Stimulated activated CD8-positive, alpha-beta memory T cell treated with anti-CD3 and anti-CD28 coated beads, Interleukin-12 subunit alpha, Interleukin-12 subunit beta, amount 100 ng/mL, for 24 hours (primary cell): Measurements from ENCODE around the gene TMEM161B.
"Not testable (repeated sequence)": the region's sequence is repeated elsewhere in the genome, so short reads cannot be mapped to it uniquely, and the experiment has no call there.

Source experiments
- DNase-seq: peaks from one replicate; pipeline ENCODE4 v3.0.0-alpha.2; 2020; ENCODE audit errors: extremely low read depth

Gene TMEM161B

GRCh38 chr5:88268385-88269184, at the start of gene TMEM161B:
Gene TMEM161B, minus strand, starts transcription at chr5:88268845. Its CDS starts 122 bp downstream, at chr5:88268723.
- peak; percentile 95 for DNase-seq

GRCh38 chr5:88304356-88304755, 35.7 kb upstream of the TMEM161B start:
- no peak for DNase-seq

DNA sequence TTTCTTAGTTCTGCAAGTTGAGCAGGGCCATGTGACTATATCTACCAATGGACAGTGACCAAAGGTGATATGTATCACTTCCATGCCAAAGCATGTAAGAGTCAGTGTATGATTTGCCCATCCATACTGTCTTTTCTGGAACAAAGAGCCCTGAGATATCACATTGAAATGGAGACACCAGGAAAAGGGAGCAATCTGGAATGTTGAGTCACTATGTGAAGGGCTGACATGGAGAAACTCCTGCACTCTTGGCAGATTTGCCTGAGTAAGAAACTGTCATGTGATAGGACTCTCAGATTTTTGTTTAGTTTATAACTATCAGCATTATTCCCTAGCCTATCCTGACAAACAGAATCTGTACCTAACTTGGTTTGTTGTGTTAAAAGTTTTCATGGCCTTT, 29.8 kb upstream of the TMEM161B start:
- no peak for DNase-seq

DNA sequence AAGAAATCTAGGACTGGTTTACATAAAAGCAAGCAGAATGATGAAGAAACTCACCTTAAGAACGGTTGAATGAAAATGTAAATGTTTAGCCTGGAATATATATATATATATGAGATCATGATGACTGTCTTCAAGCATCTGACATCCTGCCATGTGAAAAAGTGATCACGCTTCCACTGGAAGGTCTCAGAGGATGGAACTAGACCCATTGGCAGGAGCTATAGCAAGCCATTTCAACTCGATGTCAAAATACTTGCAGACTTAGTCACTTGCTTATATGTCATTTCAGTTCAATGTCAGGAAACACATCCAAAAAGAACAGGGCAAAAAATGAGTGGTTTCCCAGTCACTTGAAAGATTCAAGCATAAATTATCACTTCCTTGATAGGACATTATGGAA, 22.2 kb upstream of the TMEM161B start:
- no peak for DNase-seq

GRCh38 chr5:88288528-88289197, 20.0 kb upstream of the TMEM161B start:
- no peak for DNase-seq

DNA sequence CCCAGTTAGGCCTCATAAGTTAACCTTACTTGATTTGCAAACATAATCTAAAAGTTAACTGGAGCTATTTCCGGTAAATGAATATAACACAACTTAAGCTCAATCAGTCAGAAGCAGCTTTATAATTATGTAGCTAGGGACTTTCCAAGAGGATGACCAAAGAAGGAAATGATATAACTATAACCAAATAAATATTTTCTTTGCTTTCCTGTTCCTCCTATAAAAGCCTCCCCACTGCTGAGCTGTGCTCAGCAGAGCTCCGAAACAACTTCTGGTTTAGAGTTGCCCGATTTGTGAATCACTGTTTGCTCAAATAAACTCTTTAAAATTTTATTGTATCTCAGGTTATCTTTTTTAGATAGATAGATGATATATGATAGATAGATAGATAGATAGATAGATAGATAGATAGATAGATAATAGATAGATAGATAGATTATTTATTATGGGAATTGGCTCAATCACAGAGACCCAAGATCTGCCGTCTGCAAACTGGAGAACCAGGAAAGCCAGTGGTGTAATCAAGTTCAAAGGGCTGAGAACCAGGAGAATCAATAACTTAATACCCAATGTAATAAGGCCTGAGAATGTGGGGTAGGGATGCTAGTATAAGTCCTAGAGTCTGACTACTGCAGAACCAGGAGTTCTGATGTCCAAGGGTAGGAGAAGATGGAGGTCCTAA, 19.3 kb upstream of the TMEM161B start:
- no peak for DNase-seq

DNA sequence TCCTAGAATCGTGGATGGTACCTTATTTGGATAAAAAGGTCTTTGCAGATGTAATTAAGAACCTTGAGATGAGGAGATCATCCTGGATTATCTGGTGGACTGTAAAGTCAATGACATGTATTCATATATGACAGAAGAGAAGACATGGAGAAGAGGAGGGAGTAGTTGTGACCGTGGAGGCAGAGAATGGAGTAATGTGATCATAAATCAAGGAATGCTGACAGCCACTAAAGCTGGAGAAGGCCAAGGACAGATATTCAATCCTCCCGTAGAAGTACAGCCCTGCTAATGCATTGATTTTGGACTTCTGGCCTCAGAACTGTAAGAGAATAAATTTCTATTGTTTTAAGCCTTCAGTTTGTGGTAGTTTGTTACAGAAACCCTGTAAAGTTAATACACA, 18.7 kb upstream of the TMEM161B start:
- DNase-seq = no peak

DNA sequence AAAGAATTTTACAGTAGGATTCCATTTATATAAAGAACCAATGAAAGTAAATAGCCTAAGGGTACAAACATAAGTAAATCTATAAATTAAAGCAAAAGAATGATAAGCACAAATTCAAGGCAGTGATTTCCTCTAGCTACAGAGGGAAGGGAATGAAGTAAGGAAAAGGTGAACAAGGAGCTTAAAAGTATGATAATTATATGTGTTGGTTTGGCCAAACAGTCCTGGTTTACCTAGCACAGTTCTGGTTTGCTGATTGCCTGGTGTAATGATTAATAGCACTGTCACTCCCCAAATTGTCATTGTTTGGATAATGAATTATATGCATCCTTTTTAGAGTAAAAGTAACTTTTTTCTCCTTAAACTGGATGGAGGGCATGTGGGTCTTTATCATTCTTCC, 15.0 kb upstream of the TMEM161B start:
- no peak for DNase-seq

DNA sequence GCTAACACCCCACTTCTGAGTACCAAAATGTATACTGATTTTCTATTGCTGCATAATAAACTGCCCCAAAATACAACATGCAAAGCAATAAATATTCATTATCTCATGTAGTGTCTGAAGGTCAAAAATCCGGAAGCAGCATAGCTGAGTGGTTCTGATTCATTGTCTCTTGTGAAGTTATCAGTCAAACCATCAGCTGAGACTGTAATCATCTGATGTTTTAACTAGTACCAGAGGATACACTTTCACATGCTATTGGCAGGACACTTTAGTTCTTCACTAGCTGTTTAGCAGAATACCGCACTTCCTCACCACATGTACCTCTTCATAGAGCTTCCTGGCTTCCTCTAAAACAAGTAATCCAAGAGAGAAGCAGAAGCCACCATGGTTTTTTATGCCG, 12.7 kb upstream of the TMEM161B start:
- no peak for DNase-seq

- DNase-seq = no peak
These were observed 10.9 kb upstream of the TMEM161B start for GRCh38 chr5:88279584-88279983.

- DNase-seq = no peak
These were observed 7.7 kb upstream of the TMEM161B start for GRCh38 chr5:88276378-88276777.

DNA sequence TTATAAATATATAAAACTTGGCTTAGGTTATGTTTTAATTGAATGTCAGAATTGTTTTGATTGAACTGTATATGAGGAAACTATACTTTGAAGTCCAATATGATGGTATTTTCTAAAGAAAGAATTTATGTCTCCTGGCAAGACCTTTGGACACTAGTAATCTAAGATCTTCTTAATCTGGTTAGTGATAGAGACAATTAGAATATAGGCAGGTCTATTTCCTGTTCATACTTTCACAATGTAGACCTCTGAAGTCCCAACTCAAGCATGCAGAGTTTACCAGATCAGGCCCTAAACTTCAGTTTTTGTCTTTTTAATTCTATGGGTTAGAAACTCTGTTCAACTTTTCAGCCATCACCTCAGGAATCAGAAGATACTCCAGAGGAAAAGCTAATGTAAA, 6.9 kb upstream of the TMEM161B start:
- no peak for DNase-seq

DNA sequence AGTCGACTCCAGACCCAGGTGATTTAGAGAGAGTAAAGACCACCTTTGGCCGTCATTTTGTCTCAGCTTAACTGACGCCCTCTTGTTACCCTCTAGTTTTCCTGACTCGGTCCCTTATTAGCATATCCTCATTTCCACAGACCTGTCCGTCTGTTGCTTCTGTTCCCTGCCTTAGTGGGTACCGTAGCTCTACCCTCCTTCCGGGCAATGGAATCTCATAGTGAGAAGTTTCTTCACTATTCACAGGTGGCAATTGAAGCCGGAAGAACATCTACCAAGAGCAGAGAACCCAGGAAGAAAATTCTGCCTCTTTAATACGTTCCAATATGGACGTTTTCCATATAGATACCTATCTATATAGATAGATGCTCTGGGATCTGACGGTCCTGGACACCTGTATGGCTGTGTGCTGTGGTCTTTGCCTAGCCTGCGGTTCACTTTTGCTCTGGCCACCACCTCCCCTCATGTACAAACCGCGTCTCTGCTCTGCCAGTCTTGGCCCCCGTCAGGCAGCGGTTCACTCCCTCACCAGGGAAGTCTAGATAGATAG, 652 bp upstream of the TMEM161B start:
- no peak for DNase-seq

- DNase-seq = not testable (repeated sequence)
These were observed 4.1 kb downstream of the TMEM161B start for GRCh38 chr5:88264565-88264964.

DNA sequence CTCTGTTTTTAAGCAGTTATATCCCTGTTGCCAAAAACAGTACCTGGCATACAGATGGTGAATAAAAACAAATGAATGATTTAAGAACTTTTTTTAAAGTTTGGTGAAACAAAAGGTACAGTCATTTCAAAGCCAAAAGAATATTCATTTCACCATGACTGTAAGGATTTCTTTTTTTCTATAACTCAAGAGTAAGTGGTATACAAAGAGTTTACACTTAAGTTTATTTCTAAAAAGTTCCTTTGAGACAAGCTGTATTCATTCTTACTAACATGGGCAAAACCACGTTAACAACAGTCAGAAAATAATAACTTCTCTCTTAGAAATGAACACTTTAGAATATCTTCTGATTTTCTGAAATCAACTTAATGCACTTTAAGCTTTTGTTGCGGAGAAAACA, 5.3 kb downstream of the TMEM161B start:
- no peak for DNase-seq

- no peak for DNase-seq
These were observed 6.5 kb downstream of the TMEM161B start for GRCh38 chr5:88262116-88262515.

DNA sequence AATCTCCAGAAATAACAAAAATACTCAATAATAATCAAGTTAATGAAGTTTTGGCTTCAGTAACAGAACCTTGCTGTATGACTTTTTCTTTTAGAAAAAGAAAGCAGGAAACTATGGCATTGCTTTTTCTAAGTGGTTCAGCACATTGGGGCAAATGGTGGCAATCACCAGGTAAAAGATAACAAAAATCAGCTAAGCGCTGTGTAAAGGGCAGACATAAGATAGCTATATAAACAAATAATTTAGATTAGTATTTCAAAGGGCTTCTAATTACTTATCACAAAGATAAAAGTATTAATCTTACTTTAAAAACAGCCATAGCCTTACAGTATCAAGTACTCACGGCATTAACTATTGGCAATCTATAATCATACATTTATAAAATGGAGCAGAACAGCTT, 10.0 kb downstream of the TMEM161B start:
- DNase-seq = no peak

DNA sequence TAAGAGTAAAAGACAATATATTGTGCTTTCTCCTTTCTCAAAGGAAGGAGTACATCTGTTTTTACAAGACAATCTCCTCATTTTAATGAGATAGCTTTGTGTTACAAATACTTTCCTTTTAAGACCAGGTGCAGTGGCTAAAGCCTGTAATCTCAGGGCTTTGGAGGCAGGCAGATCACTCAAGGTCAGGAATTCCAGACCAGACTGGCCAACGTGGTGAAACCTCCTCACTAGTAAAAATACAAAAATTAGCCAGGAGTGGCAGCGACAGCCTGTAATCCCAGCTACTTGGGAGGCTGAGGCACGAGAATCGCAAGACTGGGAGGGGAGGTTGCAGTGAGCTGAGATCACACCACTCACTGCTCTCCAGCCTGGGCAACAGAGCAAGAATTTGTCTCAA, 11.8 kb downstream of the TMEM161B start:
- no peak for DNase-seq

DNA sequence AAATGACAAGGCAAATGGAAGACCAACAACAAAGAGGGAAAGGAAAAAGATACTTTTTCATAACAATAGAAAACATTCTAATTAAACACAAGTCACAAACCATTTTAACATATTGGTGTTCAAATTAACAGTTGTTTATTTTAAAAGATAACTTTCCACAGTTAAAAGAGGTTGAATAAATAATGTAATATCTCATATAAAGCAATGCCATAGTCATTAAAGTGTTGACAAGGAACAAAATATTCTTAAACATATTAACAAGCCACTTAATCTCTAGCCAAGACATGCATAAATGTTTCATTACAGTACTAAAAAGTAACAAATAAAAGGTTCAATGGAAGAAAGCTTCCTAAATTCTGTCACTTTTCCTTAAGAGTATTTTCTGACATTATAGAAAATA, 12.6 kb downstream of the TMEM161B start:
- DNase-seq = no peak

GRCh38 chr5:88254320-88254719, 14.3 kb downstream of the TMEM161B start:
- DNase-seq = no peak

DNA sequence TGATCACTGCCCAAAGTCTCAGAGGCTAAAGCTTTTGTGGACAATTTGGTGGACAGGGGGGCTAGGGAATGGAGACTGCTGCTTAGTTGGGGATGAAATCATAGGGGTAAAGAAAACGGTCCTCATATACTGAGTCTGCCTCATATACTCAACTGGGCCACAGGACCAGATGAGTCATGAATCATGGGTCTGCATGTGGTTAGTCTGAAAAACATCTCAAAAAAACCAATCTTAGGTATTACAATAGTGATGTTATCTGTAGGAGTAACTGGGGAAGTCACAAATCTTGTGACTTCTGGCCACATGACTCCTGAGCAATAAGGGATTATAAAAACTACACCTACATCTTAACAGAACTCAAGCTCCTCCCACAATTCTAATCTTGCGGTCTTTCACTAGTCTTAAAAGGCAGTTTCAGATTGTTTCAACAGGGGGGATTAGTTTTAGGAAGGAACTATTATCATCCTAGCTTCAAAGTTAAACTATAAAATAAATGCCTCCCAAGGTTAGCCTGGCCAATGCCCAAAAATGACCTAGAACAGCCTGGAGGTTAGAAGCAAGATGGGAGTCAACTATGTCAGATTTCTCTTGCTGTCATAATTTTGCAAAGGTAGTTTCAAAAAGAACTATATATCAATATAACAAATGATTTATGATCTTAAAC, 17.5 kb downstream of the TMEM161B start:
- DNase-seq = no peak

DNA sequence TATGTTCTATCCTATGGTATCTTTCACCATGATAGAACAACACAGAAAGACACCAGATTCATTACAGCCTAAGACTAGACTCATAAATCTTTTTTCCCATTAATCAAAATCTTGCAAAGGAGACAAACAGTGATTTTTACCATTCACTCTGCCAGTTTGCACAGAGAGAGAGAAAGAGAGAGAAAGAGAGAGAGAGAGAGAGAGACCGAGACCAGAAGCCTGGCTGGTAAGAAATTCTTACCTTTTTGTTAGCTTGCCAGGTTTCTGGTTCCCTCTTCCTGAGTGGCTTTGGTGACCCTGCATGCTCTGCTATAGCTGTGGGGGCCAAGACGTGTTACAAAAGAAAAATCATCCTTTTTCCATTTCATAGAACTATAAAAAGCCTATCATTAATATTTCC, 18.6 kb downstream of the TMEM161B start:
- no peak for DNase-seq
